Endodermal cell (in vitro differentiated cells): ENCODE measurements around the gene RALGPS1. TPM values are rescaled to one million over a fixed set of nuclear protein-coding genes. Genes with fewer than 3 reads are reported as not detected.

Source experiments
- DNase-seq: peaks from one replicate; pipeline ENCODE4 v3.0.0-alpha.2; 2017
- H3K27ac ChIP-seq: 2 replicates; pipeline ENCODE4 v1.5.1; 2013; ENCODE audit warnings: mild to moderate bottlenecking, low read depth, low read length, moderate library complexity
- H3K27me3 ChIP-seq: 2 replicates; pipeline ENCODE4 v1.6.1; 2013; ENCODE audit warnings: mild to moderate bottlenecking, low read length, moderate library complexity; ENCODE audit not compliant: insufficient read depth, control insufficient read depth, poor library complexity, severe bottlenecking
- H3K36me3 ChIP-seq: 2 replicates; pipeline ENCODE4 v1.7.0; 2013; ENCODE audit warnings: mild to moderate bottlenecking, low read length, moderate library complexity; ENCODE audit not compliant: control insufficient read depth, insufficient read depth
- H3K4me1 ChIP-seq: one replicate; pipeline ENCODE4 v1.7.0; 2013; ENCODE audit warnings: low read length; ENCODE audit not compliant: control insufficient read depth, insufficient read depth
- H3K4me3 ChIP-seq: 2 replicates; pipeline ENCODE4 v1.5.1; 2013; ENCODE audit warnings: mild to moderate bottlenecking, low read length, moderate library complexity
- H3K9ac ChIP-seq: 2 replicates; pipeline ENCODE4 v1.6.1; 2013; ENCODE audit warnings: mild to moderate bottlenecking, low read length, moderate library complexity; ENCODE audit not compliant: poor library complexity, severe bottlenecking; ENCODE audit errors: extremely low read depth
- H3K9me3 ChIP-seq: 2 replicates; pipeline ENCODE4 v1.6.1; 2013; ENCODE audit warnings: mild to moderate bottlenecking, low read length, moderate library complexity; ENCODE audit not compliant: control insufficient read depth
- H3K27ac Mint-ChIP-seq: 2 replicates; pipeline ENCODE4 v1.8.0; 2020; ENCODE audit warnings: mixed read lengths
- H3K27me3 Mint-ChIP-seq: 2 replicates; pipeline ENCODE4 v1.8.0; 2021; ENCODE audit warnings: mild to moderate bottlenecking, mixed read lengths; ENCODE audit not compliant: insufficient read depth
- H3K36me3 Mint-ChIP-seq: 2 replicates; pipeline ENCODE4 v1.8.0; 2020; ENCODE audit warnings: low read depth, mixed read lengths
- H3K4me1 Mint-ChIP-seq: 2 replicates; pipeline ENCODE4 v1.8.0; 2020; ENCODE audit warnings: mixed read lengths
- H3K4me3 Mint-ChIP-seq: 2 replicates; pipeline ENCODE4 v1.8.0; 2020; ENCODE audit warnings: mild to moderate bottlenecking, moderate library complexity, mixed read lengths
- H3K9me3 Mint-ChIP-seq: 2 replicates; pipeline ENCODE4 v1.8.0; 2020; ENCODE audit warnings: mild to moderate bottlenecking, mixed read lengths
- WGBS, 2 experiments: methylation state at CpG; one replicate each; pipeline versions ENCODE4 v1.1.5 to v1.1.7; 2013; ENCODE audit warnings: missing lambda C conversion rate in 2 of 2, mixed read lengths in 1 of 2; ENCODE audit not compliant: insufficient coverage in 1 of 2, insufficient read length in 1 of 2; 5-methylcytosine and 5-hydroxymethylcytosine counted together
- total RNA-seq, 2 donors: library from RNA; stranded (reverse); fragmentation: NEBNext Ultra II Directional in 1 of 2; extraction: Animal tissue kit (Norgen Biotek cat#: 25700) in 1 of 2; gene quantifications; 2 replicates in 1 of 2; 3 replicates in 1 of 2; pipeline ENCODE4 v1.2.1, GENCODE V29; 2021
- TF ChIP-seq, protein P1 (sequence below): fragments of 200-600 bp; sonication (generic); conservative IDR thresholded peaks from 2 replicates; pipeline ENCODE4 v1.5.0; 2021; ENCODE audit warnings: antibody characterized with exemption, mild to moderate bottlenecking

The RALGPS1 gene
- total RNA-seq, 2 donors from 2014 or later: 23.3 to 25.0 TPM

DNA sequence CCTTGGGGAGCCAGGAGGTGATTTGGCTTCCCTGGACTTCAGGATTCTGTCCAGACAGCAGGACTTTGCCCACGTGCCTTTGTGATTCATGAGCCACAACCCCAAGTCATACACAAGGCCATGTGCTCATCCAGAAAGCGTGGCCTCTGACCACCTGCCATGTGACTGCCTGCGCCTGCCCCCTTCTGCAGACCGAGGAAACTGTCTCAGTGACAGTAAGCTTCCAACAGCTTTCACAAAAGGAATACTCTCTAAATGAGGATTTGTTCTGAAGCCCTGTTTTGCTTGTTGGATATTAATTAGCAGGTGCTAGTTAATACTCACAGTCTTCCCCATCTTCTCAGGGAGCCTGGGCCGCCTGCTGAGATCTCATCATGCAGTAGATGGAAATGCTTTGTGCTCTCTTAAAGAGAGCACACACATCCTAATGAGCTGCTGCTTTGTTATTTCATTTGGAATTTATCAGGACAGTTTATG, 244.8 kb downstream of the RALGPS1 start:
- Mint-ChIP-seq H3K4me3 (no peak overlapping the region), H3K36me3 (no peaks in the 10 kb centered on the region), H3K27me3 (no peaks in the 10 kb centered on the region), H3K9me3 (no peaks in the 10 kb centered on the region), H3K4me1 (peaks cover 29% of the 10 kb centered on the region), H3K27ac (no peak overlapping the region)
- Histone ChIP-seq H3K9ac (no peak overlapping the region), H3K4me3 (no peak overlapping the region), H3K27ac (no peak overlapping the region), H3K27me3 (no peaks in the 10 kb centered on the region), H3K4me1 (peaks cover 6% of the 10 kb centered on the region), H3K9me3 (no peaks in the 10 kb centered on the region), H3K36me3 (no peaks in the 10 kb centered on the region)
- peak; percentile 85 for DNase-seq
- TF ChIP-seq, protein P1, sequence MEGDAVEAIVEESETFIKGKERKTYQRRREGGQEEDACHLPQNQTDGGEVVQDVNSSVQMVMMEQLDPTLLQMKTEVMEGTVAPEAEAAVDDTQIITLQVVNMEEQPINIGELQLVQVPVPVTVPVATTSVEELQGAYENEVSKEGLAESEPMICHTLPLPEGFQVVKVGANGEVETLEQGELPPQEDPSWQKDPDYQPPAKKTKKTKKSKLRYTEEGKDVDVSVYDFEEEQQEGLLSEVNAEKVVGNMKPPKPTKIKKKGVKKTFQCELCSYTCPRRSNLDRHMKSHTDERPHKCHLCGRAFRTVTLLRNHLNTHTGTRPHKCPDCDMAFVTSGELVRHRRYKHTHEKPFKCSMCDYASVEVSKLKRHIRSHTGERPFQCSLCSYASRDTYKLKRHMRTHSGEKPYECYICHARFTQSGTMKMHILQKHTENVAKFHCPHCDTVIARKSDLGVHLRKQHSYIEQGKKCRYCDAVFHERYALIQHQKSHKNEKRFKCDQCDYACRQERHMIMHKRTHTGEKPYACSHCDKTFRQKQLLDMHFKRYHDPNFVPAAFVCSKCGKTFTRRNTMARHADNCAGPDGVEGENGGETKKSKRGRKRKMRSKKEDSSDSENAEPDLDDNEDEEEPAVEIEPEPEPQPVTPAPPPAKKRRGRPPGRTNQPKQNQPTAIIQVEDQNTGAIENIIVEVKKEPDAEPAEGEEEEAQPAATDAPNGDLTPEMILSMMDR: peak; percentile 72
- 20 to 31% methylated on average over 3 to 5 of the region's 5 CpGs for WGBS, 2 experiments

DNA sequence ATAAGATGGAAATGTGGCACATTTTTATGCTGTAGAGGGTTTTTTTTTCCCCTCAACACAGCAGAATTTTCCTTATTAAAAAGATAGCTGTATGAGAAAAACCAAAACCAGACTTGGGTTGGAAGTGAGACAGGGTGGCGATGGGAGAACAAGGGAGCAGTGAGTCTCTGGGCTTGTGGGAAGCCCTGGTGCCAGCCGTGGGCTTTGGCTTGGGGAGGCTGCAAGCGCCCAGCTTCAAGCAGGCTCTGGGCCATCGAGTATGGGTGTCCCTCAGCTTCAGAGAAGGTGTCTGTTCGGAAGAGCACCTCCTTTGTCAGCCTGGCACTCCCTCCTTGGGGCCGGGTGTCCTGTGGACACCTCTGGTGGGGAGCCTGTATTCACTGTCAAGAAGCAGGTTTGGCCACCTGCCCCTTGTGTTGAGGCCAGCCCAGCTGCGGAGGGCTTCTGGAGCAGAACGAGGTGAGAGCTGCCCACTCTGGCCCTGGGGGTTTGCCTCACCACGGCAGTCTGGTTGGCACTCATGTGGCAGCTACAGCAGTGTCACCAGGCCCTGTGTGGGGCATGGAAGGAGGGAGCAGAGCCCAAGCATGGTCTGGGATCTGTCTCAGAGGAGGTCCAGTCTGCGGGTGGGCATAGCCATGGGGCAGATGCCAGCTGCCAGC, 245.5 kb downstream of the RALGPS1 start:
- Mint-ChIP-seq H3K27ac (no peak overlapping the region), H3K27me3 (no peaks in the 10 kb centered on the region), H3K4me3 (no peak overlapping the region), H3K36me3 (no peaks in the 10 kb centered on the region), H3K9me3 (no peaks in the 10 kb centered on the region), H3K4me1 (peaks cover 32% of the 10 kb centered on the region)
- DNase-seq: peak; percentile 59
- Histone ChIP-seq H3K9me3 (no peaks in the 10 kb centered on the region), H3K4me3 (no peak overlapping the region), H3K27me3 (no peaks in the 10 kb centered on the region), H3K36me3 (no peaks in the 10 kb centered on the region), H3K4me1 (peaks cover 6% of the 10 kb centered on the region), H3K27ac (no peak overlapping the region), H3K9ac (no peak overlapping the region)
- WGBS, 2 experiments: 86 to 88% methylated on average over 6 to 10 of the region's 10 CpGs
- TF ChIP-seq, protein P1: no peak

DNA sequence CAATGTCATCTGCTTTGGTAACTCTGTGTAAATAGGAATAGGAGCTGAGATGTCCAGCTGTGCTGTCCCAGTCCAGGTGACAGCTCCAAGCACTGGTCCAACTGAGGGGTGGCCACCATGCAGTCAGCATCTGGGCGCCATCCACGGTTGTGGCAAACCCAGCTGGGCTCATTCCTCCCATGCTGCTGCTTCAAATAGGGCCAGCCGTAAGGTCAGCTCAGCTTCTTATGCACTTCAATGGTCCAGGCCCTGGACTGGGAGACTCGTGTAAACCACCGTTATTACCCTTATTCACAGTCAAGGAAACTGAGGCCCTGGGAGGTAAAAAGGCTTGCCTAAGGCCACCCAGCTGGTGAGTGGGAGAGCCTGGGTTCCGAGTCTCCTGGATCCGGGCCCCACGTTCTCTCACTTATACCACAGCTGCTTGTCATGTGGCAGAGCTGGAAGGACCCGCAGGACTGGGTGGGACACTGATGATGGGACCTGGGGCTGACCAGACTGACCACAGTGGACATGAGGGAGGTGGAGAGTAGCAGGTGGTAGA, 246.6 kb downstream of the RALGPS1 start:
- H3K9me3 Mint-ChIP-seq: no peaks in the 10 kb centered on the region
- Histone ChIP-seq H3K36me3 (no peaks in the 10 kb centered on the region), H3K4me3 (no peak overlapping the region), H3K9me3 (no peaks in the 10 kb centered on the region), H3K27ac (no peak overlapping the region), H3K27me3 (no peaks in the 10 kb centered on the region), H3K4me1 (peaks cover 6% of the 10 kb centered on the region), H3K9ac (no peak overlapping the region)
- H3K27me3 Mint-ChIP-seq: no peaks in the 10 kb centered on the region
- WGBS, 2 experiments: 96 to 97% methylated on average over 4 to 9 of the region's 9 CpGs
- no peak overlapping the region for H3K27ac Mint-ChIP-seq
- TF ChIP-seq, protein P1: no peak
- no peak overlapping the region for H3K4me3 Mint-ChIP-seq
- DNase-seq: peak; percentile 35
- no peaks in the 10 kb centered on the region for H3K36me3 Mint-ChIP-seq
- H3K4me1 Mint-ChIP-seq: peaks cover 32% of the 10 kb centered on the region
